ENCODE measurements around the gene CT55. TPM values are rescaled to one million over a fixed set of nuclear protein-coding genes. Genes with fewer than 3 reads are reported as not detected.

Gene CT55
- total and polyA plus RNA-seq, 2 experiments from 2014 or later = not detected

DNA sequence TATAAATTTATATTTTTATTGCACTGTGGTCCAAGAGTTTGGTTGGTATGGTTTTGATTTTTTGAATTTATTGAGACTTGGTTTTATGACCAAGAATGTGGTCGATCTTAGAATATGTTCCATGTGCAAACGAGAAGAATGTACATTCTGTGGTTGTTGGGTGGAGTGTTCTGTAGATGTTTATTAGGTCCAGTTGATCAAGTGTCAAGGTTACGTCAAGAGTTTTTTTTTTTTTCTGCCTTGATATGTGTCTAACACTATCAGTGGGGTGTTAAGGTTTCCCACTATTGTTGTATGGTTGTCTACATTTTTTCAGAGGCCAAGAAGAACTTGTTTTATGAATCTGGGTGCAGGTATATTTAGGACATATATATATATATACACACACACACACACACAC is 61.6 kb downstream of the CT55 start:
- H3K27ac ChIP-seq (ENCODE audit: low read depth) = no peak overlapping the region
- H3K9me3 Mint-ChIP-seq = no peaks in the 10 kb centered on the region; the same call in 2 of the 3 replicates
- no peak overlapping the region for H3K4me3 ChIP-seq
- H3K27me3 Mint-ChIP-seq (ENCODE audit: insufficient read depth, low read depth, poor library complexity) = no peaks in the 10 kb centered on the region
- H3K9me2 ChIP-seq (ENCODE audit: insufficient read depth) = no peaks in the 10 kb centered on the region
- no peaks in the 10 kb centered on the region; the same call in 2 of the 3 replicates for H3K4me1 Mint-ChIP-seq
- H3K27me3 ChIP-seq (ENCODE audit: insufficient read depth) = no peaks in the 10 kb centered on the region
- H3K36me3 ChIP-seq (ENCODE audit: insufficient read depth) = no peaks in the 10 kb centered on the region
- no peaks in the 10 kb centered on the region for H3K4me1 ChIP-seq (ENCODE audit: insufficient read depth)
- ATAC-seq = no peak
- no peaks in the 10 kb centered on the region for H3K79me2 ChIP-seq (replicated peaks; ENCODE audit: insufficient read depth)
- H3K36me3 Mint-ChIP-seq (ENCODE audit: low read depth) = no peaks in the 10 kb centered on the region
- H3K4me3 Mint-ChIP-seq = no peak overlapping the region
- DNase-seq (ENCODE audit: low spot score) = no peak
- TF ChIP-seq NANOG (IDR thresholded peaks at IDR 0.05; ENCODE audit: borderline replicate concordance) (no peak), ZNF462 (CRISPR knock-in tag; IDR thresholded peaks at IDR 0.05) (no peak), JUNB (IDR thresholded peaks at IDR 0.05; ENCODE audit: unreplicated experiment) (no peak), CTCF (conservative IDR thresholded peaks at IDR 0.05; ENCODE audit: low read depth in 2 of 2) (no peak), STAT1 (IDR thresholded peaks at IDR 0.05; ENCODE audit: unreplicated experiment) (no peak), ZNF331 (CRISPR knock-in tag; IDR thresholded peaks at IDR 0.05; ENCODE audit: low read depth) (no peak), POLR2AphosphoS5 (IDR thresholded peaks at IDR 0.05; ENCODE audit: low read depth) (no peak), EZH2 (IDR thresholded peaks at IDR 0.05; ENCODE audit: low read depth, unreplicated experiment) (no peak), CREB1 (CRISPR knock-in tag; IDR thresholded peaks at IDR 0.05; ENCODE audit: low read depth) (no peak), EZH2phosphoT487 (IDR thresholded peaks at IDR 0.05; ENCODE audit: unreplicated experiment) (no peak), ZNF114 (CRISPR knock-in tag; IDR thresholded peaks at IDR 0.05) (no peak), ETS1 (IDR thresholded peaks at IDR 0.05) (no peak)
- TF ChIP-seq, protein P1, sequence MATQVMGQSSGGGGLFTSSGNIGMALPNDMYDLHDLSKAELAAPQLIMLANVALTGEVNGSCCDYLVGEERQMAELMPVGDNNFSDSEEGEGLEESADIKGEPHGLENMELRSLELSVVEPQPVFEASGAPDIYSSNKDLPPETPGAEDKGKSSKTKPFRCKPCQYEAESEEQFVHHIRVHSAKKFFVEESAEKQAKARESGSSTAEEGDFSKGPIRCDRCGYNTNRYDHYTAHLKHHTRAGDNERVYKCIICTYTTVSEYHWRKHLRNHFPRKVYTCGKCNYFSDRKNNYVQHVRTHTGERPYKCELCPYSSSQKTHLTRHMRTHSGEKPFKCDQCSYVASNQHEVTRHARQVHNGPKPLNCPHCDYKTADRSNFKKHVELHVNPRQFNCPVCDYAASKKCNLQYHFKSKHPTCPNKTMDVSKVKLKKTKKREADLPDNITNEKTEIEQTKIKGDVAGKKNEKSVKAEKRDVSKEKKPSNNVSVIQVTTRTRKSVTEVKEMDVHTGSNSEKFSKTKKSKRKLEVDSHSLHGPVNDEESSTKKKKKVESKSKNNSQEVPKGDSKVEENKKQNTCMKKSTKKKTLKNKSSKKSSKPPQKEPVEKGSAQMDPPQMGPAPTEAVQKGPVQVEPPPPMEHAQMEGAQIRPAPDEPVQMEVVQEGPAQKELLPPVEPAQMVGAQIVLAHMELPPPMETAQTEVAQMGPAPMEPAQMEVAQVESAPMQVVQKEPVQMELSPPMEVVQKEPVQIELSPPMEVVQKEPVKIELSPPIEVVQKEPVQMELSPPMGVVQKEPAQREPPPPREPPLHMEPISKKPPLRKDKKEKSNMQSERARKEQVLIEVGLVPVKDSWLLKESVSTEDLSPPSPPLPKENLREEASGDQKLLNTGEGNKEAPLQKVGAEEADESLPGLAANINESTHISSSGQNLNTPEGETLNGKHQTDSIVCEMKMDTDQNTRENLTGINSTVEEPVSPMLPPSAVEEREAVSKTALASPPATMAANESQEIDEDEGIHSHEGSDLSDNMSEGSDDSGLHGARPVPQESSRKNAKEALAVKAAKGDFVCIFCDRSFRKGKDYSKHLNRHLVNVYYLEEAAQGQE (IDR thresholded peaks at IDR 0.05; ENCODE audit: unreplicated experiment) = no peak
- H2AFZ ChIP-seq = no peak overlapping the region
- no peaks in the 10 kb centered on the region for H3F3A ChIP-seq (replicated peaks; ENCODE audit: low read depth)
- H3K27ac Mint-ChIP-seq = no peak overlapping the region
- no peaks in the 10 kb centered on the region for H4K20me1 ChIP-seq (replicated peaks; ENCODE audit: insufficient read depth)
- H3K4me2 ChIP-seq = no peak overlapping the region

Data from GM23338 (cell line).